Testis (tissue), 2 donors: ENCODE measurements around the gene GALE.

Experiments used
- POLR2A ChIP-seq: fragments of 450-650 bp; IDR thresholded peaks from one replicate; pipeline ENCODE4 v1.6.1; 2017; ENCODE audit warnings: antibody characterized with exemption, mild to moderate bottlenecking, moderate library complexity
- TF ChIP-seq, protein P1 (sequence below), 3 experiments: fragments of 450-650 bp in 2 of 3; fragments of 200-600 bp in 1 of 3; sonication (generic) in 1 of 3; IDR thresholded peaks; one replicate each; pipeline ENCODE4 v1.5.1; 2016 to 2019; ENCODE audit warnings: antibody characterized with exemption in 3 of 3, mild to moderate bottlenecking in 2 of 3, moderate library complexity in 1 of 3

DNA sequence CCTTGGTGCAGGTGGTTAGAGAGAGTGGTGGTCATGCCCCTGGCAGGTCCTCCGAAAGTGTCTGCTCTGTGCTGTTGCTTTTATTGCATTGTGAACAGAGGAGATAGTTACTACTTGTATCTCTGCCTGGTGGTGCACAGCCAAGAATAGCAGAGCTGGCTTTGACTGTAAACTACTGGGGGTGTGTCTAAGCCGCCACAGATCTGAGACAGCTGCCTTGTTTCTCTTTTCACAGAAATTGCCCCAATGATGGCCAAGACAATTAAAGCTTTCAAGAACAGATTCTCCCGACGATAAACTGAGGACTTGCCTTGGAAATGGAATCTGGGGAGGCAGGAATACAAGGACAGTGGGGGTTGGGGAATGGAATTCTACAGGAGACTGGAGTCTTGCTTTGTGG lies 41.3 kb downstream of the GALE start:
- TF ChIP-seq, protein P1, sequence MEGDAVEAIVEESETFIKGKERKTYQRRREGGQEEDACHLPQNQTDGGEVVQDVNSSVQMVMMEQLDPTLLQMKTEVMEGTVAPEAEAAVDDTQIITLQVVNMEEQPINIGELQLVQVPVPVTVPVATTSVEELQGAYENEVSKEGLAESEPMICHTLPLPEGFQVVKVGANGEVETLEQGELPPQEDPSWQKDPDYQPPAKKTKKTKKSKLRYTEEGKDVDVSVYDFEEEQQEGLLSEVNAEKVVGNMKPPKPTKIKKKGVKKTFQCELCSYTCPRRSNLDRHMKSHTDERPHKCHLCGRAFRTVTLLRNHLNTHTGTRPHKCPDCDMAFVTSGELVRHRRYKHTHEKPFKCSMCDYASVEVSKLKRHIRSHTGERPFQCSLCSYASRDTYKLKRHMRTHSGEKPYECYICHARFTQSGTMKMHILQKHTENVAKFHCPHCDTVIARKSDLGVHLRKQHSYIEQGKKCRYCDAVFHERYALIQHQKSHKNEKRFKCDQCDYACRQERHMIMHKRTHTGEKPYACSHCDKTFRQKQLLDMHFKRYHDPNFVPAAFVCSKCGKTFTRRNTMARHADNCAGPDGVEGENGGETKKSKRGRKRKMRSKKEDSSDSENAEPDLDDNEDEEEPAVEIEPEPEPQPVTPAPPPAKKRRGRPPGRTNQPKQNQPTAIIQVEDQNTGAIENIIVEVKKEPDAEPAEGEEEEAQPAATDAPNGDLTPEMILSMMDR (IDR thresholded peaks at IDR 0.05): no peak
- TF ChIP-seq POLR2A: no peak
